HCT116 (cell line): Measurements from ENCODE around the gene WDR44. TPM values are rescaled to one million over a fixed set of nuclear protein-coding genes. Genes with fewer than 3 reads are reported as not detected.

Experiments used
- ATAC-seq: fragments of 200-7000 bp; cut with Tn5 transposase; 2 replicates; pipeline ENCODE4 v1.9.1; 2020; ENCODE audit warnings: mild to moderate bottlenecking, moderate library complexity
- BruUV-seq: library from RNA; stranded (reverse); fragments of 400-500 nt; replicated peaks from 2 replicates; lab custom pipeline; 2021; lab: Mats Ljungman, UMichigan
- CTCF ChIA-PET: fragments of 300-600 bp; sonication (Branson Sonifier 250); formaldehyde crosslinking; loops from one replicate; lab custom pipeline; 2021; ENCODE audit warnings: antibody characterized with exemption; lab: Charles Lee
- POLR2A ChIA-PET: fragments of 300-600, 350-600 bp; sonication (Branson Sonifier 250); formaldehyde crosslinking; loops from one replicate; lab custom pipeline; 2021; ENCODE audit warnings: antibody characterized with exemption; lab: Charles Lee
- RAD21 ChIA-PET, 2 experiments: fragments of 300-600 bp; sonication (Branson Sonifier 250); formaldehyde crosslinking; loops; one replicate each; lab custom pipeline; 2023; ENCODE audit warnings: low total read pairs in 2 of 2; ENCODE audit not compliant: uncharacterized antibody in 2 of 2, unreplicated experiment in 2 of 2, low non-redundant PET in 1 of 2; lab: Charles Lee
- DNase-seq: peaks from one replicate; pipeline ENCODE4 v3.0.0-alpha.2; 2010; ENCODE audit warnings: low read depth, low spot score
- H2AFZ ChIP-seq: fragments of 200-600 bp; shearing (Covaris generic), sonication (generic); 2 replicates; pipeline ENCODE4 v1.6.1; 2017; ENCODE audit warnings: low read depth, mixed run types, mixed read lengths, antibody characterized with exemption, low read length; ENCODE audit not compliant: poor library complexity, severe bottlenecking
- H3K27ac ChIP-seq: 2 replicates; pipeline ENCODE4 v1.5.1; 2012; ENCODE audit warnings: low read depth, low read length
- H3K27me3 ChIP-seq: fragments of 200-600 bp; sonication (generic); 2 replicates; pipeline ENCODE4 v1.6.1; 2016; ENCODE audit warnings: mixed run types, low read length, mixed read lengths; ENCODE audit not compliant: insufficient read depth
- H3K36me3 ChIP-seq, 2 experiments: fragments of 200-500 bp in 1 of 2; fragments of 200-600 bp in 1 of 2; sonication (Bioruptor generic) in 1 of 2; sonication (generic) in 1 of 2; 2 replicates each; pipeline versions ENCODE4 v1.5.1 to v1.6.1; 2014 to 2016; ENCODE audit warnings: low read length in 2 of 2, inconsistent platforms in 1 of 2, mixed read lengths in 1 of 2, mixed run types in 1 of 2; ENCODE audit not compliant: insufficient read depth in 2 of 2, control insufficient read depth in 1 of 2
- H3K4me1 ChIP-seq, 2 experiments: fragments of 200-600 bp in 1 of 2; sonication (generic) in 1 of 2; 2 replicates each; pipeline versions ENCODE4 v1.5.1 to v1.6.1; 2012 to 2017; ENCODE audit warnings: low read length in 2 of 2, inconsistent platforms in 1 of 2, mild to moderate bottlenecking in 1 of 2, mixed read lengths in 1 of 2, mixed run types in 1 of 2, moderate library complexity in 1 of 2; ENCODE audit not compliant: insufficient read depth in 2 of 2, control insufficient read depth in 1 of 2
- H3K4me2 ChIP-seq: fragments of 200-600 bp; sonication (generic); 2 replicates; pipeline ENCODE4 v1.6.1; 2017; ENCODE audit warnings: mixed run types, low read length, mixed read lengths
- H3K4me3 ChIP-seq, 2 experiments: fragments of 200-600 bp in 1 of 2; sonication (generic) in 1 of 2; replicated peaks in 1 of 2; 2 replicates each; pipeline ENCODE4 v1.5.1; 2011 to 2016; ENCODE audit warnings: low read length in 2 of 2, control low read depth in 1 of 2, low read depth in 1 of 2, mild to moderate bottlenecking in 1 of 2, mixed read lengths in 1 of 2, mixed run types in 1 of 2
- H3K79me2 ChIP-seq: fragments of 200-600 bp; sonication (generic); 2 replicates; pipeline ENCODE4 v1.6.1; 2017; ENCODE audit warnings: mild to moderate bottlenecking, mixed run types, low read length, moderate library complexity, mixed read lengths; ENCODE audit not compliant: insufficient read depth
- H3K9ac ChIP-seq: fragments of 200-600 bp; sonication (generic); 2 replicates; pipeline ENCODE4 v1.6.1; 2016; ENCODE audit warnings: low read length, mixed read lengths
- H3K9me2 ChIP-seq: fragments of 200-600 bp; sonication (generic), shearing (Covaris generic); 2 replicates; pipeline ENCODE4 v1.6.1; 2017; ENCODE audit warnings: mixed run types, mild to moderate bottlenecking, moderate library complexity; ENCODE audit not compliant: insufficient read depth
- H3K9me3 ChIP-seq, 2 experiments: fragments of 200-500 bp in 1 of 2; fragments of 200-600 bp in 1 of 2; sonication (Bioruptor generic) in 1 of 2; sonication (generic) in 1 of 2; 2 replicates each; pipeline ENCODE4 v1.6.1; 2014 to 2017; ENCODE audit warnings: low read length in 2 of 2, mixed read lengths in 2 of 2, inconsistent platforms in 1 of 2, low read depth in 1 of 2, mild to moderate bottlenecking in 1 of 2, mixed run types in 1 of 2, moderate library complexity in 1 of 2; ENCODE audit not compliant: control insufficient read depth in 1 of 2, insufficient read depth in 1 of 2
- H4K20me1 ChIP-seq: fragments of 200-600 bp; sonication (generic), shearing (Covaris generic); 2 replicates; pipeline ENCODE4 v1.6.1; 2017; ENCODE audit warnings: mixed run types, mild to moderate bottlenecking, moderate library complexity; ENCODE audit not compliant: insufficient read depth
- CEBPB ChIP-seq: IDR thresholded peaks from 2 replicates; pipeline ENCODE4 v1.6.1; 2012; ENCODE audit warnings: low read depth
- CTCF ChIP-seq, 3 experiments: fragments of 200-600 bp in 1 of 3; sonication (generic) in 1 of 3; IDR thresholded peaks in 2 of 3; conservative IDR thresholded peaks in 1 of 3; 2 replicates each; pipeline ENCODE4 v1.5.1; 2012 to 2017; ENCODE audit warnings: low read depth in 2 of 3, low read length in 2 of 3, antibody characterized with exemption in 1 of 3, borderline replicate concordance in 1 of 3, control low read depth in 1 of 3, mild to moderate bottlenecking in 1 of 3, mixed read lengths in 1 of 3, mixed run types in 1 of 3, moderate library complexity in 1 of 3; ENCODE audit not compliant: insufficient read depth in 1 of 3
- EGR1 ChIP-seq: IDR thresholded peaks from 2 replicates; pipeline ENCODE4 v1.6.1; 2012; ENCODE audit warnings: low read depth
- ELF1 ChIP-seq: IDR thresholded peaks from 2 replicates; pipeline ENCODE4 v1.6.1; 2012; ENCODE audit warnings: low read depth, borderline replicate concordance
- EZH2 ChIP-seq: fragments of 200-600 bp; sonication (generic); IDR thresholded peaks from 2 replicates; pipeline ENCODE4 v1.6.1; 2017; ENCODE audit warnings: antibody characterized with exemption, mixed run types
- EZH2phosphoT487 ChIP-seq: fragments of 200-600 bp; IDR thresholded peaks from 2 replicates; pipeline ENCODE4 v1.6.1; 2018; ENCODE audit warnings: antibody characterized with exemption, borderline replicate concordance
- FOSL1 ChIP-seq: IDR thresholded peaks from 2 replicates; pipeline ENCODE4 v1.6.1; 2012; ENCODE audit warnings: low read depth
- JUND ChIP-seq: IDR thresholded peaks from 2 replicates; pipeline ENCODE4 v1.6.1; 2012
- POLR2A ChIP-seq: IDR thresholded peaks from 2 replicates; pipeline ENCODE4 v1.7.0; 2011; ENCODE audit warnings: borderline replicate concordance; ENCODE audit not compliant: insufficient read depth, insufficient read length; ENCODE audit errors: extremely low read depth
- POLR2AphosphoS5 ChIP-seq: IDR thresholded peaks from 2 replicates; pipeline ENCODE4 v1.6.1; 2011; ENCODE audit warnings: mild to moderate bottlenecking, low read depth, low read length, moderate library complexity
- RAD21 ChIP-seq: IDR thresholded peaks from 2 replicates; pipeline ENCODE4 v1.6.1; 2012; ENCODE audit warnings: low read depth, mild to moderate bottlenecking
- SIN3A ChIP-seq: IDR thresholded peaks from 2 replicates; pipeline ENCODE4 v1.6.1; 2012; ENCODE audit warnings: low read depth
- SRF ChIP-seq: IDR thresholded peaks from 2 replicates; pipeline ENCODE4 v1.6.1; 2012; ENCODE audit warnings: low read depth
- TCF7L2 ChIP-seq: IDR thresholded peaks from 2 replicates; pipeline ENCODE4 v1.7.0; 2011; ENCODE audit warnings: borderline replicate concordance, inconsistent platforms; ENCODE audit not compliant: insufficient read depth, insufficient read length; ENCODE audit errors: extremely low read depth
- ZBTB33 ChIP-seq: IDR thresholded peaks from 2 replicates; pipeline ENCODE4 v1.6.1; 2011; ENCODE audit warnings: mild to moderate bottlenecking, low read length, moderate library complexity; ENCODE audit not compliant: insufficient replicate concordance; ENCODE audit errors: extremely low read depth
- ZFX ChIP-seq: fragments of 450-650 bp; IDR thresholded peaks from 2 replicates; pipeline ENCODE4 v1.6.1; 2017
- ZNF274 ChIP-seq: fragments of 200-500 bp; sonication (Bioruptor generic); IDR thresholded peaks from 2 replicates; pipeline ENCODE4 v1.6.1; 2014; ENCODE audit warnings: mild to moderate bottlenecking, low read depth, low read length, inconsistent platforms
- intact Hi-C: fragments of 100-400 bp; cut with micrococcal nuclease; formaldehyde crosslinking; loops from 2 replicates; pipeline ENCODE4 v1.10.0; 2022
- total RNA-seq: library from RNA; stranded (reverse); gene quantifications from one replicate; pipeline ENCODE4 v1.2.1, GENCODE V29; 2021; ENCODE audit not compliant: unreplicated experiment

Gene WDR44
- total RNA-seq, 1 experiment from 2014 or later = 12.2 TPM

- DNase-seq = no peak
- RAD21 ChIA-PET = no interaction called here
- Histone ChIP-seq H3K27ac (no peak overlapping the region), H3K79me2 (peaks cover 51% of the 10 kb centered on the region), H3K9me2 (no peaks in the 10 kb centered on the region), H3K9me3 (no peaks in the 10 kb centered on the region), H3K36me3 (no peaks in the 10 kb centered on the region), H3K9ac (no peak overlapping the region), H3K27me3 (no peaks in the 10 kb centered on the region), H3K4me3 (no peak overlapping the region)
- ATAC-seq = no peak
- TF ChIP-seq CEBPB (no peak), EZH2phosphoT487 (no peak), RAD21 (no peak), SIN3A (no peak)
- TF ChIP-seq, all 23 proteins: peak for 0
- intact Hi-C loops = no loop called here
- BruUV-seq = no TSS peak
- ChIA-PET CTCF (no interaction called here), POLR2A (no interaction called here)
- Histone ChIP-seq H4K20me1 (no peaks in the 10 kb centered on the region), H2AFZ (no peak overlapping the region), H3K4me1 (peaks cover 6 to 28% of the 10 kb centered on the region in 2 experiments), H3K4me2 (0 out of 2 replicates have a peak overlapping the region, but pooled peaks have one; percentile 19)
Observed at GRCh38 chrX:118355225-118355920, 9.5 kb downstream of the WDR44 start.

GRCh38 chrX:118356154-118356701, 10.3 kb downstream of the WDR44 start:
- Histone ChIP-seq H3K36me3 (no peaks in the 10 kb centered on the region), H3K4me1 (peaks cover under 1 to 19% of the 10 kb centered on the region in 2 experiments; a peak in 3 of 4 replicates), H3K27me3 (no peaks in the 10 kb centered on the region), H3K9me3 (no peaks in the 10 kb centered on the region), H3K27ac (no peak overlapping the region), H3K4me2 (no peak overlapping the region), H3K9ac (no peak overlapping the region), H3K9me2 (no peaks in the 10 kb centered on the region), H3K79me2 (peaks cover 47% of the 10 kb centered on the region), H3K4me3 (no peak overlapping the region), H2AFZ (no peak overlapping the region), H4K20me1 (no peaks in the 10 kb centered on the region)
- ATAC-seq = no peak
- intact Hi-C loops = no loop called here
- ChIA-PET CTCF (no interaction called here), POLR2A (no interaction called here), RAD21 (no interaction called here)
- DNase-seq = no peak
- BruUV-seq = no TSS peak
- no peak for TF ChIP-seq TCF7L2
- TF ChIP-seq ZBTB33 = no peak
- no peak for TF ChIP-seq SRF
- TF ChIP-seq EZH2 = no peak
- no peak for TF ChIP-seq RAD21
- no peak for TF ChIP-seq JUND
- no peak for TF ChIP-seq POLR2A
- no peak for TF ChIP-seq ZFX
- no peak for TF ChIP-seq EGR1
- no peak for TF ChIP-seq CTCF (IDR thresholded peaks at IDR 0.05 in 2 of 3, conservative IDR thresholded peaks at IDR 0.05 in 1 of 3; ENCODE audit: borderline replicate concordance in 1 of 3, insufficient read depth in 1 of 3, low read depth in 2 of 3, low read length in 2 of 3)
- TF ChIP-seq FOSL1 = no peak
- TF ChIP-seq ELF1 = no peak
- TF ChIP-seq POLR2AphosphoS5 = no peak
- no peak for TF ChIP-seq CEBPB
- no peak for TF ChIP-seq ZNF274
